IMR-90 (cell line): ENCODE measurements around the gene S1PR1. TPM values are rescaled to one million over a fixed set of nuclear protein-coding genes. Genes with fewer than 3 reads are reported as not detected.
A peak's percentile ranks its signal among the peaks of the same experiment; 100 is the strongest.
"Not testable (repeated sequence)": the region's sequence is repeated elsewhere in the genome, so short reads cannot be mapped to it uniquely, and the experiment has no call there.

ENCODE experiments used
- ATAC-seq: fragments of 200-7000 bp; cut with Tn5 transposase; 2 replicates; pipeline ENCODE4 v1.9.1; 2020; ENCODE audit warnings: low read depth, mild to moderate bottlenecking, moderate library complexity
- BruUV-seq: library from RNA; stranded (reverse); fragments of 400-500 nt; replicated peaks from 2 replicates; lab custom pipeline; 2021; lab: Mats Ljungman, UMichigan
- CTCF ChIA-PET: fragments of 300-600 bp; formaldehyde crosslinking; extraction: SDS; loops from one replicate; lab custom pipeline; 2021; ENCODE audit warnings: antibody characterized with exemption; lab: Yijun Ruan, JAX
- POLR2A ChIA-PET: fragments of 300-600 bp; sonication (Branson Sonifier 250); formaldehyde crosslinking; loops from one replicate; lab custom pipeline; 2022; ENCODE audit warnings: antibody characterized with exemption; ENCODE audit not compliant: unreplicated experiment; lab: Charles Lee
- DNase-seq: peaks from one replicate; pipeline ENCODE4 v3.0.0; 2013
- H2AFZ ChIP-seq: replicated peaks from 2 replicates; pipeline ENCODE3; 2013; ENCODE audit warnings: low read length, mild to moderate bottlenecking; ENCODE audit not compliant: poor library complexity
- H2AK5ac ChIP-seq: 2 replicates; pipeline ENCODE4 v1.6.1; 2013; ENCODE audit warnings: low read depth, low read length, inconsistent platforms
- H2AK9ac ChIP-seq: replicated peaks from 2 replicates; pipeline ENCODE3; 2013; ENCODE audit warnings: mild to moderate bottlenecking, low read depth, low read length, moderate library complexity; ENCODE audit not compliant: poor library complexity
- H2BK120ac ChIP-seq: 2 replicates; pipeline ENCODE4 v1.6.1; 2013; ENCODE audit warnings: low read depth, low read length, inconsistent platforms
- H2BK15ac ChIP-seq: 3 replicates; pipeline ENCODE4 v1.6.1; 2013; ENCODE audit warnings: low read depth, low read length, inconsistent platforms
- H2BK20ac ChIP-seq: 2 replicates; pipeline ENCODE4 v1.6.1; 2013; ENCODE audit warnings: low read depth, mild to moderate bottlenecking, inconsistent platforms, low read length, moderate library complexity
- H2BK5ac ChIP-seq: 2 replicates; pipeline ENCODE4 v1.6.1; 2013; ENCODE audit warnings: mild to moderate bottlenecking, low read depth, low read length, inconsistent platforms; ENCODE audit not compliant: poor library complexity, severe bottlenecking
- H3K14ac ChIP-seq: replicated peaks from 2 replicates; pipeline ENCODE4 v1.6.1; 2013; ENCODE audit warnings: low read depth, low read length, inconsistent platforms
- H3K18ac ChIP-seq: 2 replicates; pipeline ENCODE4 v1.6.1; 2013; ENCODE audit warnings: low read depth, low read length, control low read depth
- H3K23ac ChIP-seq: 2 replicates; pipeline ENCODE4 v1.6.1; 2013; ENCODE audit warnings: low read depth, low read length, inconsistent platforms
- H3K27ac ChIP-seq: 2 replicates; pipeline ENCODE4 v1.5.1; 2013; ENCODE audit warnings: mild to moderate bottlenecking, control low read depth, low read length; ENCODE audit not compliant: insufficient read depth
- H3K27me3 ChIP-seq: 2 replicates; pipeline ENCODE4 v1.6.1; 2013; ENCODE audit warnings: low read length; ENCODE audit not compliant: control insufficient read depth, insufficient read depth
- H3K36me3 ChIP-seq: 2 replicates; pipeline ENCODE4 v1.6.1; 2013; ENCODE audit warnings: low read length, mixed read lengths; ENCODE audit not compliant: control insufficient read depth, insufficient read depth
- H3K4ac ChIP-seq: 2 replicates; pipeline ENCODE4 v1.6.1; 2013; ENCODE audit warnings: low read depth, low read length, inconsistent platforms
- H3K4me1 ChIP-seq: 2 replicates; pipeline ENCODE4 v1.6.1; 2013; ENCODE audit warnings: low read length, mixed read lengths; ENCODE audit not compliant: control insufficient read depth, insufficient read depth
- H3K4me2 ChIP-seq: 2 replicates; pipeline ENCODE4 v1.6.1; 2013; ENCODE audit warnings: low read depth, mild to moderate bottlenecking, control low read depth, low read length, moderate library complexity
- H3K4me3 ChIP-seq: 2 replicates; pipeline ENCODE4 v1.5.1; 2013; ENCODE audit warnings: low read depth, mild to moderate bottlenecking, control low read depth, low read length, moderate library complexity; ENCODE audit not compliant: insufficient read depth
- H3K56ac ChIP-seq: 2 replicates; pipeline ENCODE4 v1.6.1; 2013; ENCODE audit warnings: low read length, inconsistent platforms; ENCODE audit not compliant: insufficient read depth; ENCODE audit errors: extremely low read depth
- H3K79me1 ChIP-seq, 2 experiments: 2 replicates each; pipeline ENCODE4 v1.6.1; 2013; ENCODE audit warnings: low read length in 2 of 2, inconsistent platforms in 1 of 2, low read depth in 1 of 2
- H3K9ac ChIP-seq: 2 replicates; pipeline ENCODE4 v1.6.1; 2013; ENCODE audit warnings: low read depth, low read length, control low read depth
- H3K9me1 ChIP-seq: 2 replicates; pipeline ENCODE4 v1.6.1; 2013; ENCODE audit warnings: low read length, inconsistent platforms; ENCODE audit not compliant: insufficient read depth
- H3K9me3 ChIP-seq: 2 replicates; pipeline ENCODE4 v1.6.1; 2013; ENCODE audit warnings: low read length; ENCODE audit not compliant: control insufficient read depth, insufficient read depth
- H4K20me1 ChIP-seq: 2 replicates; pipeline ENCODE4 v1.6.1; 2013; ENCODE audit warnings: low read length, inconsistent platforms; ENCODE audit not compliant: insufficient read depth
- H4K5ac ChIP-seq: 2 replicates; pipeline ENCODE4 v1.6.1; 2013; ENCODE audit warnings: mild to moderate bottlenecking, low read depth, low read length, control low read depth
- H4K8ac ChIP-seq, 2 experiments: 2 replicates each; pipeline ENCODE4 v1.6.1; 2013; ENCODE audit warnings: low read depth in 2 of 2, low read length in 2 of 2, control low read depth in 1 of 2, inconsistent platforms in 1 of 2
- H4K91ac ChIP-seq: 2 replicates; pipeline ENCODE4 v1.6.1; 2013; ENCODE audit warnings: low read depth, low read length, inconsistent platforms; ENCODE audit not compliant: insufficient read depth
- MAFK ChIP-seq: IDR thresholded peaks from 2 replicates; pipeline ENCODE4 v1.6.1; 2012; ENCODE audit warnings: low read depth, low read length, improper control_type of control experiment
- WGBS, 2 experiments: methylation state at CpG; one replicate each; pipeline versions ENCODE4 v1.1.5 to v1.1.7; 2013; ENCODE audit warnings: missing lambda C conversion rate in 2 of 2; ENCODE audit not compliant: insufficient read length in 1 of 2; ENCODE audit errors: extremely low coverage in 2 of 2; 5-methylcytosine and 5-hydroxymethylcytosine counted together
- dilution Hi-C: fragments of 300-500 bp; cut with HindIII; formaldehyde crosslinking; loops from one replicate; pipeline ENCODE4 v1.14.3; 2018; ENCODE audit warnings: low sequenced_read_pairs; ENCODE audit not compliant: unreplicated experiment
- in situ Hi-C: fragments of 300-500 bp; cut with MboI; formaldehyde crosslinking; loops from 3 replicates; pipeline ENCODE4 v1.14.3; 2019; ENCODE audit warnings: low sequenced_read_pairs, inconsistent platforms, mixed read lengths
- intact Hi-C: fragments of 100-400 bp; cut with micrococcal nuclease; formaldehyde crosslinking; loops from 2 replicates; pipeline ENCODE4 v1.10.0; 2022
- polyA plus RNA-seq, 3 experiments: library from polyadenylated mRNA; depleted of rRNA; stranded (reverse); fragments of >200 nt; gene quantifications; 2 replicates each; pipeline ENCODE4 v1.2.3, GENCODE V29; 2012; ENCODE audit warnings: low replicate concordance in 1 of 3
- total RNA-seq: library from RNA; depleted of rRNA; stranded (reverse); fragments of >200 nt; gene quantifications from 2 replicates; pipeline ENCODE4 v1.2.3, GENCODE V29; 2012

The S1PR1 gene
- total and polyA plus RNA-seq, 2 of the 4 experiments (the other 2 are of a cell fraction), result 12.9 to 15.6 TPM

- 98% methylated on average over 6 of the region's 9 CpGs; no CpG with 5 or more reads in 1 of the 2 experiments for whole genome bisulfite sequencing, 2 experiments
- POLR2A ChIA-PET, ATAC-seq, H2AK5ac ChIP-seq, H3K9ac ChIP-seq, H3K27ac ChIP-seq, H4K5ac ChIP-seq, H3K23ac ChIP-seq, H3K9me1 ChIP-seq, H4K8ac ChIP-seq, H4K20me1 ChIP-seq, dilution Hi-C loops, H3K14ac ChIP-seq, H2BK15ac ChIP-seq, in situ Hi-C loops, intact Hi-C loops, H3K27me3 ChIP-seq, H2BK120ac ChIP-seq, H2BK5ac ChIP-seq, H2AFZ ChIP-seq, H3K18ac ChIP-seq, H3K9me3 ChIP-seq, H3K4ac ChIP-seq, H3K79me1 ChIP-seq, H3K4me3 ChIP-seq, H3K4me2 ChIP-seq, H3K4me1 ChIP-seq, H4K91ac ChIP-seq, BruUV-seq, H3K56ac ChIP-seq, DNase-seq, CTCF ChIA-PET, H3K36me3 ChIP-seq, H2BK20ac ChIP-seq, H2AK9ac ChIP-seq: not testable (repeated sequence)
- TF ChIP-seq MAFK, result peak; percentile 83
Measured at GRCh38 chr1:101207271-101207670, 29.5 kb upstream of the S1PR1 start.
